HepG2 (cell line): ENCODE data around the gene PIM1.

Source experiments
- ATF1 ChIP-seq: IDR thresholded peaks from 2 replicates; pipeline ENCODE4 v1.6.1; 2016; ENCODE audit warnings: mild to moderate bottlenecking, control low read depth
- IKZF4 ChIP-seq: sonication (generic); formaldehyde crosslinking; IDR thresholded peaks from 2 replicates; pipeline ENCODE4 v1.5.1; 2020; ENCODE audit warnings: borderline replicate concordance, mild to moderate bottlenecking, low read depth, missing genetic modification reagents; ENCODE audit errors: not compliant biosample characterization
- IRF9 ChIP-seq: sonication (generic); formaldehyde crosslinking; IDR thresholded peaks from 2 replicates; pipeline ENCODE4 v1.8.0; 2022; ENCODE audit warnings: missing genetic modification reagents, mild to moderate bottlenecking, borderline replicate concordance
- TCF12 ChIP-seq, 2 experiments: fragments of 450-650 bp in 1 of 2; sonication (generic) in 1 of 2; formaldehyde crosslinking in 1 of 2; IDR thresholded peaks; 2 replicates each; pipeline versions ENCODE4 v1.6.1 to v1.8.0; 2017 to 2022; ENCODE audit warnings: antibody characterized with exemption in 1 of 2, mild to moderate bottlenecking in 1 of 2, missing genetic modification reagents in 1 of 2, moderate library complexity in 1 of 2

DNA sequence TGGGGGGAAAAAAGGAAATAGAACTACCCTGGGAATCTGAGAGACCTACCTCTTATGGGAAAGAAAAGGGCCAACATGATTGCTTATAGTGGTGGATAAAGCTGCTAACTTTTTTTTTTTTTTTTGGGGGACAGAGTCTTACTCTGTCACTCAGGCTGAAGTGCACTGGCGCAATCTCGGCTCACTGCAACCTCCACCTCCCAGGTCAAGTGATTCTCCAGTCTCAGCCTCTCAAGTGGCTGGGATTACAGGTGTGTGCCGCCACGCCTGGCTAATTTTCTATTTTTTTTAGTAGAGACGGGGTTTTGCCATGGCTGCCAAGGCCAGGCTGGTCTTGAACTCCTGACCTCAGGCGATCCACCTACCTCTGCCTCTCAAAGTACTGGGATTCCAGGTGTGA lies 48.1 kb downstream of the PIM1 start:
- no peak for TF ChIP-seq IKZF4 (CRISPR knock-in tag)
- no peak for TF ChIP-seq ATF1 (CRISPR knock-in tag)
- TF ChIP-seq TCF12 (IDR thresholded peaks at IDR 0.05), result no peak
- no peak for TF ChIP-seq TCF12 (CRISPR knock-in tag; IDR thresholded peaks at IDR 0.05)
- no peak for TF ChIP-seq IRF9
